IMR-90 (cell line): ENCODE results near the gene SEMA5A. TPM values are rescaled to one million over a fixed set of nuclear protein-coding genes. Genes with fewer than 3 reads are reported as not detected.

Source experiments
- ATAC-seq: fragments of 200-7000 bp; cut with Tn5 transposase; 2 replicates; pipeline ENCODE4 v1.9.1; 2020; ENCODE audit warnings: low read depth, mild to moderate bottlenecking, moderate library complexity
- BruUV-seq: library from RNA; stranded (reverse); fragments of 400-500 nt; replicated peaks from 2 replicates; lab custom pipeline; 2021; lab: Mats Ljungman, UMichigan
- CTCF ChIA-PET: fragments of 300-600 bp; formaldehyde crosslinking; extraction: SDS; loops from one replicate; lab custom pipeline; 2021; ENCODE audit warnings: antibody characterized with exemption; lab: Yijun Ruan, JAX
- POLR2A ChIA-PET: fragments of 300-600 bp; sonication (Branson Sonifier 250); formaldehyde crosslinking; loops from one replicate; lab custom pipeline; 2022; ENCODE audit warnings: antibody characterized with exemption; ENCODE audit not compliant: unreplicated experiment; lab: Charles Lee
- DNase-seq: peaks from one replicate; pipeline ENCODE4 v3.0.0; 2013
- H2AFZ ChIP-seq: replicated peaks from 2 replicates; pipeline ENCODE3; 2013; ENCODE audit warnings: low read length, mild to moderate bottlenecking; ENCODE audit not compliant: poor library complexity
- H2AK5ac ChIP-seq: 2 replicates; pipeline ENCODE4 v1.6.1; 2013; ENCODE audit warnings: low read depth, low read length, inconsistent platforms
- H2AK9ac ChIP-seq: replicated peaks from 2 replicates; pipeline ENCODE3; 2013; ENCODE audit warnings: mild to moderate bottlenecking, low read depth, low read length, moderate library complexity; ENCODE audit not compliant: poor library complexity
- H2BK120ac ChIP-seq: 2 replicates; pipeline ENCODE4 v1.6.1; 2013; ENCODE audit warnings: low read depth, low read length, inconsistent platforms
- H2BK15ac ChIP-seq: 3 replicates; pipeline ENCODE4 v1.6.1; 2013; ENCODE audit warnings: low read depth, low read length, inconsistent platforms
- H2BK20ac ChIP-seq: 2 replicates; pipeline ENCODE4 v1.6.1; 2013; ENCODE audit warnings: low read depth, mild to moderate bottlenecking, inconsistent platforms, low read length, moderate library complexity
- H2BK5ac ChIP-seq: 2 replicates; pipeline ENCODE4 v1.6.1; 2013; ENCODE audit warnings: mild to moderate bottlenecking, low read depth, low read length, inconsistent platforms; ENCODE audit not compliant: poor library complexity, severe bottlenecking
- H3K14ac ChIP-seq: replicated peaks from 2 replicates; pipeline ENCODE4 v1.6.1; 2013; ENCODE audit warnings: low read depth, low read length, inconsistent platforms
- H3K18ac ChIP-seq: 2 replicates; pipeline ENCODE4 v1.6.1; 2013; ENCODE audit warnings: low read depth, low read length, control low read depth
- H3K23ac ChIP-seq: 2 replicates; pipeline ENCODE4 v1.6.1; 2013; ENCODE audit warnings: low read depth, low read length, inconsistent platforms
- H3K27ac ChIP-seq: 2 replicates; pipeline ENCODE4 v1.5.1; 2013; ENCODE audit warnings: mild to moderate bottlenecking, control low read depth, low read length; ENCODE audit not compliant: insufficient read depth
- H3K27me3 ChIP-seq: 2 replicates; pipeline ENCODE4 v1.6.1; 2013; ENCODE audit warnings: low read length; ENCODE audit not compliant: control insufficient read depth, insufficient read depth
- H3K36me3 ChIP-seq: 2 replicates; pipeline ENCODE4 v1.6.1; 2013; ENCODE audit warnings: low read length, mixed read lengths; ENCODE audit not compliant: control insufficient read depth, insufficient read depth
- H3K4ac ChIP-seq: 2 replicates; pipeline ENCODE4 v1.6.1; 2013; ENCODE audit warnings: low read depth, low read length, inconsistent platforms
- H3K4me1 ChIP-seq: 2 replicates; pipeline ENCODE4 v1.6.1; 2013; ENCODE audit warnings: low read length, mixed read lengths; ENCODE audit not compliant: control insufficient read depth, insufficient read depth
- H3K4me2 ChIP-seq: 2 replicates; pipeline ENCODE4 v1.6.1; 2013; ENCODE audit warnings: low read depth, mild to moderate bottlenecking, control low read depth, low read length, moderate library complexity
- H3K4me3 ChIP-seq: 2 replicates; pipeline ENCODE4 v1.5.1; 2013; ENCODE audit warnings: low read depth, mild to moderate bottlenecking, control low read depth, low read length, moderate library complexity; ENCODE audit not compliant: insufficient read depth
- H3K56ac ChIP-seq: 2 replicates; pipeline ENCODE4 v1.6.1; 2013; ENCODE audit warnings: low read length, inconsistent platforms; ENCODE audit not compliant: insufficient read depth; ENCODE audit errors: extremely low read depth
- H3K79me1 ChIP-seq, 2 experiments: 2 replicates each; pipeline ENCODE4 v1.6.1; 2013; ENCODE audit warnings: low read length in 2 of 2, inconsistent platforms in 1 of 2, low read depth in 1 of 2
- H3K9ac ChIP-seq: 2 replicates; pipeline ENCODE4 v1.6.1; 2013; ENCODE audit warnings: low read depth, low read length, control low read depth
- H3K9me1 ChIP-seq: 2 replicates; pipeline ENCODE4 v1.6.1; 2013; ENCODE audit warnings: low read length, inconsistent platforms; ENCODE audit not compliant: insufficient read depth
- H3K9me3 ChIP-seq: 2 replicates; pipeline ENCODE4 v1.6.1; 2013; ENCODE audit warnings: low read length; ENCODE audit not compliant: control insufficient read depth, insufficient read depth
- H4K20me1 ChIP-seq: 2 replicates; pipeline ENCODE4 v1.6.1; 2013; ENCODE audit warnings: low read length, inconsistent platforms; ENCODE audit not compliant: insufficient read depth
- H4K5ac ChIP-seq: 2 replicates; pipeline ENCODE4 v1.6.1; 2013; ENCODE audit warnings: mild to moderate bottlenecking, low read depth, low read length, control low read depth
- H4K8ac ChIP-seq, 2 experiments: 2 replicates each; pipeline ENCODE4 v1.6.1; 2013; ENCODE audit warnings: low read depth in 2 of 2, low read length in 2 of 2, control low read depth in 1 of 2, inconsistent platforms in 1 of 2
- H4K91ac ChIP-seq: 2 replicates; pipeline ENCODE4 v1.6.1; 2013; ENCODE audit warnings: low read depth, low read length, inconsistent platforms; ENCODE audit not compliant: insufficient read depth
- BHLHE40 ChIP-seq: fragments of 150-350 bp; IDR thresholded peaks from 2 replicates; pipeline ENCODE4 v1.6.1; 2016; ENCODE audit warnings: mild to moderate bottlenecking, low read depth, low read length
- CEBPB ChIP-seq: IDR thresholded peaks from 2 replicates; pipeline ENCODE4 v1.6.1; 2012; ENCODE audit warnings: low read depth, low read length, improper control_type of control experiment
- CHD1 ChIP-seq: IDR thresholded peaks from 2 replicates; pipeline ENCODE4 v1.6.1; 2012; ENCODE audit warnings: low read depth, low read length, improper control_type of control experiment
- CTCF ChIP-seq: conservative IDR thresholded peaks from 2 replicates; pipeline ENCODE4 v1.5.1; 2012; ENCODE audit warnings: mild to moderate bottlenecking, low read depth, low read length, improper control_type of control experiment
- FOS ChIP-seq: fragments of 150-350 bp; IDR thresholded peaks from 2 replicates; pipeline ENCODE4 v1.6.1; 2016; ENCODE audit warnings: low read depth, low read length
- MAFK ChIP-seq: IDR thresholded peaks from 2 replicates; pipeline ENCODE4 v1.6.1; 2012; ENCODE audit warnings: low read depth, low read length, improper control_type of control experiment
- MAZ ChIP-seq: IDR thresholded peaks from 2 replicates; pipeline ENCODE4 v1.6.1; 2012; ENCODE audit warnings: low read depth, mild to moderate bottlenecking, low read length, improper control_type of control experiment, moderate library complexity, borderline replicate concordance
- MXI1 ChIP-seq: IDR thresholded peaks from 2 replicates; pipeline ENCODE4 v1.6.1; 2012; ENCODE audit warnings: low read depth, mild to moderate bottlenecking, low read length, moderate library complexity, borderline replicate concordance
- NFE2L2 ChIP-seq: fragments of 150-350 bp; IDR thresholded peaks from 2 replicates; pipeline ENCODE4 v1.6.1; 2016; ENCODE audit warnings: low read depth, mild to moderate bottlenecking, low read length
- POLR2A ChIP-seq: IDR thresholded peaks from 2 replicates; pipeline ENCODE4 v1.6.1; 2012; ENCODE audit warnings: mild to moderate bottlenecking, low read depth, low read length
- RAD21 ChIP-seq: IDR thresholded peaks from 2 replicates; pipeline ENCODE4 v1.6.1; 2012; ENCODE audit warnings: low read length, improper control_type of control experiment
- RCOR1 ChIP-seq: IDR thresholded peaks from 2 replicates; pipeline ENCODE4 v1.6.1; 2012; ENCODE audit warnings: mild to moderate bottlenecking, low read length, improper control_type of control experiment; ENCODE audit not compliant: insufficient replicate concordance
- RFX5 ChIP-seq: IDR thresholded peaks from 2 replicates; pipeline ENCODE4 v1.8.0; 2012; ENCODE audit warnings: low read depth, mild to moderate bottlenecking, low read length, moderate library complexity
- SMC3 ChIP-seq: fragments of 150-350 bp; IDR thresholded peaks from 2 replicates; pipeline ENCODE4 v1.6.1; 2016; ENCODE audit warnings: low read depth, mild to moderate bottlenecking, antibody characterized with exemption, low read length, moderate library complexity
- USF2 ChIP-seq: fragments of 150-350 bp; IDR thresholded peaks from 2 replicates; pipeline ENCODE4 v1.6.1; 2017; ENCODE audit warnings: mild to moderate bottlenecking, antibody characterized with exemption, low read length, low read depth
- WGBS, 2 experiments: methylation state at CpG; one replicate each; pipeline versions ENCODE4 v1.1.5 to v1.1.7; 2013; ENCODE audit warnings: missing lambda C conversion rate in 2 of 2; ENCODE audit not compliant: insufficient read length in 1 of 2; ENCODE audit errors: extremely low coverage in 2 of 2; 5-methylcytosine and 5-hydroxymethylcytosine counted together
- dilution Hi-C: fragments of 300-500 bp; cut with HindIII; formaldehyde crosslinking; loops from one replicate; pipeline ENCODE4 v1.14.3; 2018; ENCODE audit warnings: low sequenced_read_pairs; ENCODE audit not compliant: unreplicated experiment
- in situ Hi-C: fragments of 300-500 bp; cut with MboI; formaldehyde crosslinking; loops from 3 replicates; pipeline ENCODE4 v1.14.3; 2019; ENCODE audit warnings: low sequenced_read_pairs, inconsistent platforms, mixed read lengths
- intact Hi-C: fragments of 100-400 bp; cut with micrococcal nuclease; formaldehyde crosslinking; loops from 2 replicates; pipeline ENCODE4 v1.10.0; 2022
- polyA plus RNA-seq, 3 experiments: library from polyadenylated mRNA; depleted of rRNA; stranded (reverse); fragments of >200 nt; gene quantifications; 2 replicates each; pipeline ENCODE4 v1.2.3, GENCODE V29; 2012; ENCODE audit warnings: low replicate concordance in 1 of 3
- total RNA-seq: library from RNA; depleted of rRNA; stranded (reverse); fragments of >200 nt; gene quantifications from 2 replicates; pipeline ENCODE4 v1.2.3, GENCODE V29; 2012
- TF ChIP-seq, protein P1 (sequence below): fragments of 150-350 bp; IDR thresholded peaks from 2 replicates; pipeline ENCODE4 v1.6.1; 2016; ENCODE audit warnings: low read depth, mild to moderate bottlenecking, low read length, moderate library complexity, borderline replicate concordance

Gene SEMA5A
- total and polyA plus RNA-seq, 2 of the 4 experiments (the other 2 are of a cell fraction): 8.2 to 9.9 TPM

- peak overlapping the region; percentile 80; the same call in 1 of the 2 replicates for H2BK120ac ChIP-seq
- H3K4ac ChIP-seq: peak overlapping the region; percentile 82
- H3K27ac ChIP-seq: no peak overlapping the region; the same call in 1 of the 2 replicates
- H4K5ac ChIP-seq: no peak overlapping the region
- H3K9me1 ChIP-seq: peaks cover 4% of the 10 kb centered on the region; the same call in 1 of the 2 replicates
- TF ChIP-seq POLR2A (no peak), FOS (no peak), CTCF (no peak), SMC3 (no peak), NFE2L2 (no peak), RAD21 (no peak), CHD1 (no peak), RCOR1 (no peak), MXI1 (no peak), RFX5 (no peak), BHLHE40 (no peak), MAFK (no peak), USF2 (no peak), MAZ (no peak), CEBPB (no peak)
- TF ChIP-seq, protein P1, sequence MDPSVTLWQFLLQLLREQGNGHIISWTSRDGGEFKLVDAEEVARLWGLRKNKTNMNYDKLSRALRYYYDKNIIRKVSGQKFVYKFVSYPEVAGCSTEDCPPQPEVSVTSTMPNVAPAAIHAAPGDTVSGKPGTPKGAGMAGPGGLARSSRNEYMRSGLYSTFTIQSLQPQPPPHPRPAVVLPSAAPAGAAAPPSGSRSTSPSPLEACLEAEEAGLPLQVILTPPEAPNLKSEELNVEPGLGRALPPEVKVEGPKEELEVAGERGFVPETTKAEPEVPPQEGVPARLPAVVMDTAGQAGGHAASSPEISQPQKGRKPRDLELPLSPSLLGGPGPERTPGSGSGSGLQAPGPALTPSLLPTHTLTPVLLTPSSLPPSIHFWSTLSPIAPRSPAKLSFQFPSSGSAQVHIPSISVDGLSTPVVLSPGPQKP: no peak
- H2BK15ac ChIP-seq: peak overlapping the region; percentile 72; the same call in 1 of the 3 replicates
- in situ Hi-C loops: no loop called here
- peak overlapping the region; percentile 29 for H2BK5ac ChIP-seq
- dilution Hi-C loops: no loop called here
- no peaks in the 10 kb centered on the region for H3K9me3 ChIP-seq
- H3K4me3 ChIP-seq: no peak overlapping the region
- H2BK20ac ChIP-seq: peak overlapping the region; percentile 93; the same call in 1 of the 2 replicates
- H3K4me1 ChIP-seq: no peaks in the 10 kb centered on the region
- H4K8ac ChIP-seq: peak overlapping the region; percentile 67 to 83
- H3K27me3 ChIP-seq: no peaks in the 10 kb centered on the region
- H3K18ac ChIP-seq: peak overlapping the region; percentile 25; the same call in 1 of the 2 replicates
- no peaks in the 10 kb centered on the region for H4K20me1 ChIP-seq
- no peaks in the 10 kb centered on the region for H3K79me1 ChIP-seq
- ChIA-PET CTCF (no interaction called here), POLR2A (no interaction called here)
- BruUV-seq: no TSS peak
- peak overlapping the region; percentile 89 for H4K91ac ChIP-seq
- peak overlapping the region; percentile 82; the same call in 1 of the 2 replicates for H3K14ac ChIP-seq
- DNase-seq (no peak), ATAC-seq (no peak)
- intact Hi-C loops: no loop called here
- H2AK9ac ChIP-seq: no peak overlapping the region
- no peak overlapping the region for H3K23ac ChIP-seq
- peaks cover 3% of the 10 kb centered on the region for H3K36me3 ChIP-seq
- WGBS, 2 experiments: no CpG with 5 or more reads among the region's 3 CpGs
- H2AK5ac ChIP-seq: peak overlapping the region; percentile 89
- H3K56ac ChIP-seq: no peak overlapping the region
- H2AFZ ChIP-seq: no peak overlapping the region
- no peak overlapping the region for H3K9ac ChIP-seq
- H3K4me2 ChIP-seq: no peak overlapping the region
These were observed 510.5 kb downstream of the SEMA5A start for GRCh38 chr5:9035346-9035745.
